ENCODE measurements around the gene DIDO1.

DIDO1 gene

GRCh38 chr20:62902926-62903615 lies 23.2 kb downstream of the DIDO1 start:
- peak overlapping the region; percentile 55 for H4K91ac ChIP-seq (ENCODE audit: low read length)
- H3K9ac ChIP-seq (ENCODE audit: low read length) = peak overlapping the region; percentile 11
- no peaks in the 10 kb centered on the region for H3K27me3 ChIP-seq (ENCODE audit: control insufficient read depth in 1 of 2, insufficient read depth in 1 of 2, low read length in 2 of 2)
- peak; percentile 65 for DNase-seq
- no peak overlapping the region for H3K23ac ChIP-seq (ENCODE audit: low read length in 2 of 2)
- H4K8ac ChIP-seq (ENCODE audit: low read length) = no peak overlapping the region
- peak overlapping the region in 1 of 2 experiments; percentile 79 for H3K14ac ChIP-seq (ENCODE audit: low read length in 2 of 2)
- H2AK5ac ChIP-seq (ENCODE audit: low read length, severe bottlenecking) = no peak overlapping the region
- H3K4me3 ChIP-seq (ENCODE audit: insufficient read depth in 1 of 2, low read depth in 1 of 2, low read length in 2 of 2) = no peak overlapping the region
- no peak overlapping the region for H3K18ac ChIP-seq (ENCODE audit: low read depth in 1 of 2, low read length in 2 of 2)
- peaks cover 32% of the 10 kb centered on the region for H3K4me1 ChIP-seq (ENCODE audit: control insufficient read depth, insufficient read depth, low read depth, low read length)
- H3K36me3 ChIP-seq (ENCODE audit: control insufficient read depth in 1 of 2, insufficient read depth in 2 of 2, low read depth in 1 of 2, low read length in 2 of 2) = peaks cover 50 to 73% of the 10 kb centered on the region in 2 experiments
- H2BK15ac ChIP-seq (ENCODE audit: low read depth, poor library complexity, severe bottlenecking) = no peak overlapping the region
- H3K4me2 ChIP-seq (ENCODE audit: low read length, poor library complexity, severe bottlenecking) = no peak overlapping the region
- H3K27ac ChIP-seq (ENCODE audit: low read length, poor library complexity, severe bottlenecking) = peak overlapping the region; percentile 48
- no peak overlapping the region for H2BK5ac ChIP-seq (ENCODE audit: low read depth, low read length, poor library complexity, severe bottlenecking)
- WGBS = 82% methylated on average over 4 of the region's 7 CpGs
- H3K79me1 ChIP-seq (replicated peaks; ENCODE audit: low read length, poor library complexity, severe bottlenecking) = peaks cover 28% of the 10 kb centered on the region
- H3K4ac ChIP-seq (ENCODE audit: low read depth in 1 of 2, low read length in 2 of 2) = no peak overlapping the region
- H2BK120ac ChIP-seq (ENCODE audit: low read depth, low read length) = no peak overlapping the region
- no peak overlapping the region for H2AFZ ChIP-seq (ENCODE audit: low read depth, low read length)
- no peaks in the 10 kb centered on the region for H3K9me3 ChIP-seq (ENCODE audit: control insufficient read depth, low read length)
- no peak overlapping the region for H2BK12ac ChIP-seq (ENCODE audit: low read length in 2 of 2)

GRCh38 chr20:62901891-62902290 lies 24.4 kb downstream of the DIDO1 start:
- H3K27ac ChIP-seq (ENCODE audit: low read length, poor library complexity, severe bottlenecking) = no peak overlapping the region
- peaks cover 31% of the 10 kb centered on the region for H3K4me1 ChIP-seq (ENCODE audit: control insufficient read depth, insufficient read depth, low read depth, low read length)
- WGBS = 95% methylated on average over 8 of the region's 11 CpGs

GRCh38 chr20:62900692-62901584 lies 25.4 kb downstream of the DIDO1 start:
- H3K4me3 ChIP-seq (ENCODE audit: insufficient read depth in 1 of 2, low read depth in 1 of 2, low read length in 2 of 2) = no peak overlapping the region
- no peak overlapping the region for H2AFZ ChIP-seq (ENCODE audit: low read depth, low read length)
- 76% methylated on average over 20 of the region's 20 CpGs for WGBS
- H3K27ac ChIP-seq (ENCODE audit: low read length, poor library complexity, severe bottlenecking) = no peak overlapping the region
- H3K9ac ChIP-seq (ENCODE audit: low read length) = peak overlapping the region; percentile 45
- H3K14ac ChIP-seq (ENCODE audit: low read length in 2 of 2) = no peak overlapping the region
- H2BK120ac ChIP-seq (ENCODE audit: low read depth, low read length) = no peak overlapping the region
- peak; percentile 24 for DNase-seq
- no peak overlapping the region for H3K4me2 ChIP-seq (ENCODE audit: low read length, poor library complexity, severe bottlenecking)
- H2AK5ac ChIP-seq (ENCODE audit: low read length, severe bottlenecking) = peak overlapping the region; percentile 21
- no peak overlapping the region for H2BK15ac ChIP-seq (ENCODE audit: low read depth, poor library complexity, severe bottlenecking)
- no peaks in the 10 kb centered on the region for H3K27me3 ChIP-seq (ENCODE audit: control insufficient read depth in 1 of 2, insufficient read depth in 1 of 2, low read length in 2 of 2)
- H2BK5ac ChIP-seq (ENCODE audit: low read depth, low read length, poor library complexity, severe bottlenecking) = no peak overlapping the region
- no peak overlapping the region for H2BK12ac ChIP-seq (ENCODE audit: low read length in 2 of 2)
- H3K9me3 ChIP-seq (ENCODE audit: control insufficient read depth, low read length) = no peaks in the 10 kb centered on the region
- no peak overlapping the region for H4K91ac ChIP-seq (ENCODE audit: low read length)
- peaks cover 26% of the 10 kb centered on the region for H3K79me1 ChIP-seq (replicated peaks; ENCODE audit: low read length, poor library complexity, severe bottlenecking)
- H3K4me1 ChIP-seq (ENCODE audit: control insufficient read depth, insufficient read depth, low read depth, low read length) = peaks cover 31% of the 10 kb centered on the region
- no peak overlapping the region for H3K18ac ChIP-seq (ENCODE audit: low read depth in 1 of 2, low read length in 2 of 2)
- no peak overlapping the region for H3K4ac ChIP-seq (ENCODE audit: low read depth in 1 of 2, low read length in 2 of 2)
- H3K36me3 ChIP-seq (ENCODE audit: control insufficient read depth in 1 of 2, insufficient read depth in 2 of 2, low read depth in 1 of 2, low read length in 2 of 2) = peaks cover 37 to 62% of the 10 kb centered on the region in 2 experiments
- no peak overlapping the region for H4K8ac ChIP-seq (ENCODE audit: low read length)
- no peak overlapping the region for H3K23ac ChIP-seq (ENCODE audit: low read length in 2 of 2)

More at GRCh38 chr20:62901891-62902290, 24.4 kb downstream of the DIDO1 start:
- Histone ChIP-seq H3K23ac (ENCODE audit: low read length in 2 of 2) (no peak overlapping the region), H2BK120ac (ENCODE audit: low read depth, low read length) (no peak overlapping the region), H3K9ac (ENCODE audit: low read length) (no peak overlapping the region), H3K9me3 (ENCODE audit: control insufficient read depth, low read length) (no peaks in the 10 kb centered on the region), H3K27me3 (ENCODE audit: control insufficient read depth in 1 of 2, insufficient read depth in 1 of 2, low read length in 2 of 2) (no peaks in the 10 kb centered on the region), H4K8ac (ENCODE audit: low read length) (no peak overlapping the region), H2BK5ac (ENCODE audit: low read depth, low read length, poor library complexity, severe bottlenecking) (no peak overlapping the region), H3K4ac (ENCODE audit: low read depth in 1 of 2, low read length in 2 of 2) (no peak overlapping the region), H3K79me1 (replicated peaks; ENCODE audit: low read length, poor library complexity, severe bottlenecking) (peaks cover 30% of the 10 kb centered on the region), H3K18ac (ENCODE audit: low read depth in 1 of 2, low read length in 2 of 2) (no peak overlapping the region), H2AFZ (ENCODE audit: low read depth, low read length) (no peak overlapping the region), H3K4me2 (ENCODE audit: low read length, poor library complexity, severe bottlenecking) (no peak overlapping the region), H3K4me3 (ENCODE audit: insufficient read depth in 1 of 2, low read depth in 1 of 2, low read length in 2 of 2) (no peak overlapping the region), H3K36me3 (ENCODE audit: control insufficient read depth in 1 of 2, insufficient read depth in 2 of 2, low read depth in 1 of 2, low read length in 2 of 2) (peaks cover 40 to 62% of the 10 kb centered on the region in 2 experiments), H2BK15ac (ENCODE audit: low read depth, poor library complexity, severe bottlenecking) (no peak overlapping the region), H4K91ac (ENCODE audit: low read length) (no peak overlapping the region), H2BK12ac (ENCODE audit: low read length in 2 of 2) (no peak overlapping the region), H2AK5ac (ENCODE audit: low read length, severe bottlenecking) (no peak overlapping the region), H3K14ac (ENCODE audit: low read length in 2 of 2) (no peak overlapping the region)
- DNase-seq = no peak

DNA sequence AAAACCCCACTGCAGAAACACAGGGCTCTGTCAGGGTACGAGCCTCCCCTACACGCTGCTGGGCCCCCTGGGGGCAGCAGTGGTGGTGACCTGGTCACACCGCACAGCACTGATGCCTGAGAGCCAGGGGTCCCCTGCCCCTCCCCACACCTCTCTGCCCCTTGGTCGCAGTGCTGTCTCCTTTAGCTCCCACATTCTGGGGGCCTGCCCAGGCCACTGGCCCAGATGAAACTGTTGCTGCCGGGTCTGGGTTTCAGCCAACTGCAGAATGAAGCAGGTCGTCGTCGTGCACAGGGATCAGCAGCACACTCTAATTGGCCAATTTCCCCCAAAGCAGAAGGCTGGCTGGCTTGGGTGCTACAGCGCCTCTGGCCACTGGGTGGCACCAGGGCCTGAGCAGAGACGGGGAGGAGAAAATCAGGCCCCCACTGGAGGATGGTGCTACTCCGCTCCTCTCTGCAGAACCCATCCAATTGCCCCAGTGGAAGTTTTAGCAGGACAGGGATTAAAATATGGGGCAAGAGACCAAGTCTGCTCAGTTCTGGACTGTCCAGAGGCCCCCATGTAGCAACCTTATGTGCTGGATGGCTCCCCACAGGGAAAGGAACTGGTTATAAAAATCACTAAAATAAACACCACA lies 26.1 kb downstream of the DIDO1 start:
- Histone ChIP-seq H3K9me3 (ENCODE audit: control insufficient read depth, low read length) (no peaks in the 10 kb centered on the region), H3K4ac (ENCODE audit: low read depth in 1 of 2, low read length in 2 of 2) (no peak overlapping the region)

More for the DNA sequence above, 26.1 kb downstream of the DIDO1 start:
- Histone ChIP-seq H3K4me3 (ENCODE audit: insufficient read depth in 1 of 2, low read depth in 1 of 2, low read length in 2 of 2) (no peak overlapping the region), H2BK5ac (ENCODE audit: low read depth, low read length, poor library complexity, severe bottlenecking) (no peak overlapping the region), H2AFZ (ENCODE audit: low read depth, low read length) (no peak overlapping the region), H3K9ac (ENCODE audit: low read length) (peak overlapping the region; percentile 45), H4K8ac (ENCODE audit: low read length) (peak overlapping the region; percentile 19), H3K23ac (ENCODE audit: low read length in 2 of 2) (peak overlapping the region in 1 of 2 experiments; percentile 34), H3K18ac (ENCODE audit: low read depth in 1 of 2, low read length in 2 of 2) (no peak overlapping the region), H2BK12ac (ENCODE audit: low read length in 2 of 2) (no peak overlapping the region), H4K91ac (ENCODE audit: low read length) (no peak overlapping the region), H3K14ac (ENCODE audit: low read length in 2 of 2) (no peak overlapping the region), H3K79me1 (replicated peaks; ENCODE audit: low read length, poor library complexity, severe bottlenecking) (peaks cover 29% of the 10 kb centered on the region), H3K27me3 (ENCODE audit: control insufficient read depth in 1 of 2, insufficient read depth in 1 of 2, low read length in 2 of 2) (no peaks in the 10 kb centered on the region), H2AK5ac (ENCODE audit: low read length, severe bottlenecking) (no peak overlapping the region), H3K36me3 (ENCODE audit: control insufficient read depth in 1 of 2, insufficient read depth in 2 of 2, low read depth in 1 of 2, low read length in 2 of 2) (peaks cover 35 to 62% of the 10 kb centered on the region in 2 experiments), H3K4me2 (ENCODE audit: low read length, poor library complexity, severe bottlenecking) (peak overlapping the region; percentile 30), H2BK120ac (ENCODE audit: low read depth, low read length) (no peak overlapping the region), H2BK15ac (ENCODE audit: low read depth, poor library complexity, severe bottlenecking) (no peak overlapping the region), H3K4me1 (ENCODE audit: control insufficient read depth, insufficient read depth, low read depth, low read length) (peaks cover 31% of the 10 kb centered on the region), H3K27ac (ENCODE audit: low read length, poor library complexity, severe bottlenecking) (no peak overlapping the region)
- 21% methylated on average over 10 of the region's 11 CpGs for WGBS
- peak; percentile 77 for DNase-seq
